ENCODE data around the gene CEP85L.

Gene CEP85L

GRCh38 chr6:118603372-118603771 is 48.0 kb downstream of the CEP85L start:
- DNase-seq, result no peak
- no peak for ATAC-seq (ENCODE audit: insufficient read depth, low read depth)
- peaks cover 84% of the 10 kb centered on the region for H3K79me2 ChIP-seq (ENCODE audit: insufficient read depth, low read length)

GRCh38 chr6:118602300-118602699 is 49.1 kb downstream of the CEP85L start:
- H3K9ac ChIP-seq (ENCODE audit: low read depth, low read length), result no peak overlapping the region
- DNase-seq (no peak), ATAC-seq (ENCODE audit: insufficient read depth, low read depth) (no peak)
- no peak overlapping the region for H3K27ac ChIP-seq (ENCODE audit: low read length)
- H3K79me2 ChIP-seq (ENCODE audit: insufficient read depth, low read length), result peaks cover 86% of the 10 kb centered on the region
- peaks cover 26% of the 10 kb centered on the region; the same call in 1 of the 2 replicates for H3K36me3 ChIP-seq (ENCODE audit: insufficient read depth, low read length)
- no peaks in the 10 kb centered on the region for H4K20me1 ChIP-seq (ENCODE audit: insufficient read depth, low read length)
- TF ChIP-seq CTCF (IDR thresholded peaks at IDR 0.05; ENCODE audit: borderline replicate concordance, extremely low read depth, low read length, poor library complexity, severe bottlenecking) (no peak), EZH2 (IDR thresholded peaks at IDR 0.05; ENCODE audit: borderline replicate concordance, low read depth, low read length, severe bottlenecking) (no peak)
- peaks cover 12% of the 10 kb centered on the region for H3K4me1 ChIP-seq (ENCODE audit: insufficient read depth, low read length)
- H3K4me2 ChIP-seq (ENCODE audit: insufficient read depth, low read length), result no peak overlapping the region
- no peaks in the 10 kb centered on the region for H3K27me3 ChIP-seq (ENCODE audit: insufficient read depth, low read length, poor library complexity)
- H3K4me3 ChIP-seq (ENCODE audit: low read depth in 1 of 2, low read length in 2 of 2), result no peak overlapping the region
- no peak overlapping the region for H2AFZ ChIP-seq (ENCODE audit: low read depth, low read length)
- H3K9me3 ChIP-seq (ENCODE audit: insufficient read depth, low read length, severe bottlenecking), result peaks cover 8% of the 10 kb centered on the region

More at GRCh38 chr6:118603372-118603771, 48.0 kb downstream of the CEP85L start:
- Histone ChIP-seq H3K4me2 (ENCODE audit: insufficient read depth, low read length) (no peak overlapping the region), H3K9me3 (ENCODE audit: insufficient read depth, low read length, severe bottlenecking) (peaks cover 8% of the 10 kb centered on the region), H3K4me1 (ENCODE audit: insufficient read depth, low read length) (peaks cover 13% of the 10 kb centered on the region), H3K36me3 (ENCODE audit: insufficient read depth, low read length) (peaks cover 32% of the 10 kb centered on the region; the same call in 1 of the 2 replicates), H3K9ac (ENCODE audit: low read depth, low read length) (no peak overlapping the region), H3K27me3 (ENCODE audit: insufficient read depth, low read length, poor library complexity) (no peaks in the 10 kb centered on the region), H4K20me1 (ENCODE audit: insufficient read depth, low read length) (no peaks in the 10 kb centered on the region), H3K27ac (ENCODE audit: low read length) (no peak overlapping the region), H2AFZ (ENCODE audit: low read depth, low read length) (no peak overlapping the region), H3K4me3 (ENCODE audit: low read depth in 1 of 2, low read length in 2 of 2) (no peak overlapping the region)
- TF ChIP-seq EZH2 (IDR thresholded peaks at IDR 0.05; ENCODE audit: borderline replicate concordance, low read depth, low read length, severe bottlenecking) (no peak), CTCF (IDR thresholded peaks at IDR 0.05; ENCODE audit: borderline replicate concordance, extremely low read depth, low read length, poor library complexity, severe bottlenecking) (no peak)

GRCh38 chr6:118598324-118598723 is 53.1 kb downstream of the CEP85L start:
- no peak for TF ChIP-seq CTCF (IDR thresholded peaks at IDR 0.05; ENCODE audit: borderline replicate concordance, extremely low read depth, low read length, poor library complexity, severe bottlenecking)
- no peak for TF ChIP-seq EZH2 (IDR thresholded peaks at IDR 0.05; ENCODE audit: borderline replicate concordance, low read depth, low read length, severe bottlenecking)
- Histone ChIP-seq H3K36me3 (ENCODE audit: insufficient read depth, low read length) (peaks cover 8% of the 10 kb centered on the region; the same call in 1 of the 2 replicates), H3K27ac (ENCODE audit: low read length) (no peak overlapping the region), H3K9me3 (ENCODE audit: insufficient read depth, low read length, severe bottlenecking) (no peaks in the 10 kb centered on the region), H3K4me1 (ENCODE audit: insufficient read depth, low read length) (no peaks in the 10 kb centered on the region), H2AFZ (ENCODE audit: low read depth, low read length) (no peak overlapping the region), H4K20me1 (ENCODE audit: insufficient read depth, low read length) (peaks cover 4% of the 10 kb centered on the region; the same call in 1 of the 2 replicates), H3K79me2 (ENCODE audit: insufficient read depth, low read length) (peaks cover 85% of the 10 kb centered on the region), H3K27me3 (ENCODE audit: insufficient read depth, low read length, poor library complexity) (no peaks in the 10 kb centered on the region), H3K4me2 (ENCODE audit: insufficient read depth, low read length) (no peak overlapping the region), H3K9ac (ENCODE audit: low read depth, low read length) (no peak overlapping the region), H3K4me3 (ENCODE audit: low read depth in 1 of 2, low read length in 2 of 2) (no peak overlapping the region)
- ATAC-seq (ENCODE audit: insufficient read depth, low read depth), result no peak
- no peak for DNase-seq
